Panc1 (cell line): ENCODE results near the gene HDAC7. TPM values are rescaled to one million over a fixed set of nuclear protein-coding genes. Genes with fewer than 3 reads are reported as not detected.

ENCODE experiments used
- ATAC-seq: fragments of 200-7000 bp; cut with Tn5 transposase; 2 replicates; pipeline ENCODE4 v1.9.1; 2020; ENCODE audit warnings: mild to moderate bottlenecking, moderate library complexity
- BruUV-seq: library from RNA; stranded (reverse); fragments of 400-500 nt; replicated peaks from 2 replicates; lab custom pipeline; 2021; lab: Mats Ljungman, UMichigan
- CTCF ChIA-PET: fragments of 300-600 bp; sonication (Branson Sonifier 250); formaldehyde crosslinking; loops from one replicate; lab custom pipeline; 2022; ENCODE audit warnings: antibody characterized with exemption; lab: Charles Lee
- POLR2A ChIA-PET: fragments of 300-600 bp; sonication (Branson Sonifier 250); formaldehyde crosslinking; loops from one replicate; lab custom pipeline; 2022; ENCODE audit warnings: antibody characterized with exemption; lab: Charles Lee
- DNase-seq: peaks from one replicate; pipeline ENCODE4 v3.0.0-alpha.2; 2010; ENCODE audit warnings: low read depth, low spot score
- H3K27ac ChIP-seq: 2 replicates; pipeline ENCODE4 v1.5.1; 2011; ENCODE audit warnings: mild to moderate bottlenecking, low read length, inconsistent platforms
- H3K27me3 ChIP-seq: fragments of 200-500 bp; sonication (Bioruptor generic); 2 replicates; pipeline ENCODE4 v1.6.0; 2014; ENCODE audit warnings: low read length, inconsistent platforms; ENCODE audit not compliant: control insufficient read depth, insufficient read depth
- H3K36me3 ChIP-seq: fragments of 200-500 bp; sonication (Bioruptor generic); 2 replicates; pipeline ENCODE4 v1.5.1; 2014; ENCODE audit warnings: inconsistent platforms, mild to moderate bottlenecking, low read length, moderate library complexity; ENCODE audit not compliant: control insufficient read depth, insufficient read depth
- H3K4me1 ChIP-seq: 2 replicates; pipeline ENCODE4 v1.5.1; 2011; ENCODE audit warnings: inconsistent platforms, mild to moderate bottlenecking, low read length, moderate library complexity; ENCODE audit not compliant: control insufficient read depth, insufficient read depth
- H3K4me3 ChIP-seq, 2 experiments: 2 replicates each; pipeline ENCODE4 v1.5.1; 2011 to 2012; ENCODE audit warnings: low read depth in 2 of 2, low read length in 2 of 2, mild to moderate bottlenecking in 2 of 2, inconsistent platforms in 1 of 2, moderate library complexity in 1 of 2
- H3K9me3 ChIP-seq: fragments of 200-500 bp; sonication (Bioruptor generic); 2 replicates; pipeline ENCODE4 v1.5.1; 2014; ENCODE audit warnings: low read depth, mild to moderate bottlenecking, inconsistent platforms, low read length, moderate library complexity; ENCODE audit not compliant: control insufficient read depth, insufficient read depth
- CTCF ChIP-seq: fragments of 450-650 bp; IDR thresholded peaks from 2 replicates; pipeline ENCODE4 v1.5.1; 2017; ENCODE audit warnings: mild to moderate bottlenecking
- POLR2AphosphoS5 ChIP-seq: IDR thresholded peaks from 2 replicates; pipeline ENCODE4 v1.6.1; 2012; ENCODE audit warnings: mild to moderate bottlenecking, low read depth, low read length, moderate library complexity
- REST ChIP-seq, 2 experiments: IDR thresholded peaks; 2 replicates each; pipeline ENCODE4 v1.6.1; 2011 to 2012; ENCODE audit warnings: low read depth in 2 of 2, control low read depth in 1 of 2, low read length in 1 of 2, mild to moderate bottlenecking in 1 of 2, moderate library complexity in 1 of 2; ENCODE audit not compliant: insufficient read depth in 1 of 2
- TCF7L2 ChIP-seq: IDR thresholded peaks from 2 replicates; pipeline ENCODE4 v1.6.1; 2011; ENCODE audit warnings: mild to moderate bottlenecking, low read depth, low read length, inconsistent platforms
- in situ Hi-C: cut with HindIII; loops from 2 replicates; pipeline ENCODE4 v1.10.0; 2016; ENCODE audit warnings: low sequenced_read_pairs, low pct_unique_long_range_greater_than_20kb
- intact Hi-C: fragments of 100-400 bp; cut with micrococcal nuclease; formaldehyde crosslinking; loops from one replicate; pipeline ENCODE4 v1.10.0; 2022; ENCODE audit not compliant: unreplicated experiment
- total RNA-seq: library from RNA; stranded (reverse); gene quantifications from one replicate; pipeline ENCODE4 v1.2.1, GENCODE V29; 2021; ENCODE audit not compliant: unreplicated experiment

Gene HDAC7
- total RNA-seq, 1 experiment from 2014 or later, result 84.2 TPM

- H3K4me3 ChIP-seq, result no peak overlapping the region
- peaks cover 32% of the 10 kb centered on the region for H3K4me1 ChIP-seq
- ChIA-PET POLR2A (no interaction called here), CTCF (interaction anchor here (0.6 to 1.9 kb wide), 4 partner anchors 10 to 181 kb away, joined by 3 to 8 read pairs (median 5); partner anchors contain the start of gene RAPGEF3)
- BruUV-seq, result no TSS peak
- DNase-seq (no peak), ATAC-seq (no peak)
- no peaks in the 10 kb centered on the region for H3K9me3 ChIP-seq
- intact Hi-C loops, result no loop called here
- H3K36me3 ChIP-seq, result no peaks in the 10 kb centered on the region; the same call in 1 of the 2 replicates
- peak overlapping the region; percentile 75 for H3K27ac ChIP-seq
- H3K27me3 ChIP-seq, result no peaks in the 10 kb centered on the region
- TF ChIP-seq CTCF (no peak), REST (IDR thresholded peaks at IDR 0.05; ENCODE audit: insufficient read depth in 1 of 2, low read depth in 2 of 2, low read length in 1 of 2) (no peak), POLR2AphosphoS5 (no peak), TCF7L2 (0 out of 2 replicates have a peak, but pooled peaks have one; percentile 26)
- in situ Hi-C loops, result no loop called here
Measured at GRCh38 chr12:47768323-47768811, 51.3 kb downstream of the HDAC7 start.

- H3K36me3 ChIP-seq, result no peaks in the 10 kb centered on the region
- peak overlapping the region; percentile 31; the same call in 1 of the 2 replicates for H3K27ac ChIP-seq
- H3K27me3 ChIP-seq, result no peaks in the 10 kb centered on the region
- intact Hi-C loops, result no loop called here
- peaks cover 26% of the 10 kb centered on the region for H3K4me1 ChIP-seq
- TF ChIP-seq CTCF, result peak; percentile 85
- TF ChIP-seq REST (IDR thresholded peaks at IDR 0.05; ENCODE audit: insufficient read depth in 1 of 2, low read depth in 2 of 2, low read length in 1 of 2), result no peak
- DNase-seq, result no peak
- in situ Hi-C loops, result no loop called here
- ChIA-PET POLR2A (no interaction called here), CTCF (interaction anchor here (0.6 to 2.8 kb wide), 9 partner anchors 8 to 61 kb away, joined by 3 to 20 read pairs (median 4); partner anchors contain the start of gene RAPGEF3)
- no TSS peak for BruUV-seq
- H3K4me3 ChIP-seq, result no peak overlapping the region
- ATAC-seq, result peak; percentile 49; the same call in 1 of the 2 replicates
- H3K9me3 ChIP-seq, result no peaks in the 10 kb centered on the region
Measured at GRCh38 chr12:47767216-47767724, 52.4 kb downstream of the HDAC7 start.
